IPS DF 6.9 (cell line): ENCODE results near the gene FOXP1.

Experiments
- DNase-seq: peaks from one replicate; pipeline ENCODE4 v3.0.0-alpha.2; 2013; ENCODE audit warnings: low read depth, low spot score
- H3K27ac ChIP-seq: one replicate; pipeline ENCODE4 v1.5.1; 2013; ENCODE audit warnings: low read length, control low read depth
- H3K27me3 ChIP-seq: 2 replicates; pipeline ENCODE4 v1.6.1; 2013; ENCODE audit warnings: mild to moderate bottlenecking, low read length; ENCODE audit not compliant: control insufficient read depth, insufficient read depth
- H3K36me3 ChIP-seq: 2 replicates; pipeline ENCODE4 v1.6.1; 2013; ENCODE audit warnings: low read length; ENCODE audit not compliant: control insufficient read depth, insufficient read depth
- H3K4me1 ChIP-seq: 2 replicates; pipeline ENCODE4 v1.6.1; 2013; ENCODE audit warnings: low read length; ENCODE audit not compliant: control insufficient read depth, insufficient read depth
- H3K4me3 ChIP-seq: 2 replicates; pipeline ENCODE4 v1.5.1; 2013; ENCODE audit warnings: mild to moderate bottlenecking, low read length
- H3K9me3 ChIP-seq: 2 replicates; pipeline ENCODE4 v1.6.1; 2013; ENCODE audit warnings: low read length, inconsistent platforms; ENCODE audit not compliant: control insufficient read depth, insufficient read depth
- WGBS: extraction: QIAGEN DNeasy Blood & Tissue Kit; methylation state at CpG from one replicate; pipeline ENCODE4 v1.1.7; 2013; ENCODE audit warnings: mixed read lengths, missing lambda C conversion rate; ENCODE audit not compliant: insufficient read length, insufficient coverage; 5-methylcytosine and 5-hydroxymethylcytosine counted together

FOXP1 gene

DNA sequence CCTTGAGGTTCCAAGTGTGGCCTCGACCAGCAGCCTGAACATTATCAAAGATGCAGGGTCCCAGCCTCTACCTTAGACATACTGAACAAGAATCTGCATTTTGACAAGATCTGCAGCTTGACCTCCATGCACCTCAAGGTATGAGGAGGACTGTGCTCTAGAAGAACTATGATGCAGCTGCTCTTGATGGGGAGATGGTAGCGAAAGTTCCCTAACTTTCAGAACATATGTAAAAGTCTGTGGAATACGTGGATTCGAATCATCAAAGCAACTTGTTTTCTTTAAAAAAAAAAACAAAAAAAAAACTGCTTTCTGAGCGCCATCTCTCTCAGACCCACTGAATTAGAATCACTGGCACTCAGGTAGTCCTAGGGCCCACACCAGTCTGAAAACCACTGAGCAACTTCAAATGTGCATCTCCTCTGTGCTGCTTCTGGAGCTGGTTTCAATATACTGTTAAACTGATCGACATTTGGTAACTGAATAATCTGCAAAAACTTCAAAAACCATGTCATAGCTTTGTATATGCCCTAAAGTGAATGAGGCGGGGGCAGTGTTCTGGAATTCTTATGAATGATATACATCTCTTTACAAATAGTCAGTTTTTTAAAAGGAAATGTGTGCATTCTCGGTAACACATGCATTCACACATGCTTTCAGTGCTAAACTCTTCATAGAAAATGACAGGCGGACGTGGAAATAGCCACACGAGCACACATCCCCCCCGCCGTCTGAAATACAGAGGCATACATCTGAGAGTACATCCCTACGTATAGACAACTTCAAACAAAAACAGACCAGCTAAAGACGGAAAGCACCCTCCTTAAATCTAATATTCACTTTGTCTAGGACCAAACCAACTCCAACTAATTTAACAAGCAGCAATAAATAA lies 128.8 kb downstream of the FOXP1 start:
- WGBS, result no CpG with 5 or more reads among the region's 15 CpGs
- Histone ChIP-seq H3K4me1 (no peaks in the 10 kb centered on the region), H3K4me3 (no peak overlapping the region)

GRCh38 chr3:71453822-71454511 lies 129.6 kb downstream of the FOXP1 start:
- no CpG with 5 or more reads among the region's 10 CpGs for WGBS
- no peaks in the 10 kb centered on the region for H3K9me3 ChIP-seq
- H3K4me3 ChIP-seq, result no peak overlapping the region
- H3K27me3 ChIP-seq, result no peaks in the 10 kb centered on the region
- no peak overlapping the region for H3K27ac ChIP-seq
- H3K4me1 ChIP-seq, result no peaks in the 10 kb centered on the region
- no peak for DNase-seq
- no peaks in the 10 kb centered on the region for H3K36me3 ChIP-seq

More for the DNA sequence above, 128.8 kb downstream of the FOXP1 start:
- no peaks in the 10 kb centered on the region for H3K9me3 ChIP-seq
- no peaks in the 10 kb centered on the region for H3K36me3 ChIP-seq
- DNase-seq, result no peak
- H3K27ac ChIP-seq, result no peak overlapping the region
- no peaks in the 10 kb centered on the region for H3K27me3 ChIP-seq

DNA sequence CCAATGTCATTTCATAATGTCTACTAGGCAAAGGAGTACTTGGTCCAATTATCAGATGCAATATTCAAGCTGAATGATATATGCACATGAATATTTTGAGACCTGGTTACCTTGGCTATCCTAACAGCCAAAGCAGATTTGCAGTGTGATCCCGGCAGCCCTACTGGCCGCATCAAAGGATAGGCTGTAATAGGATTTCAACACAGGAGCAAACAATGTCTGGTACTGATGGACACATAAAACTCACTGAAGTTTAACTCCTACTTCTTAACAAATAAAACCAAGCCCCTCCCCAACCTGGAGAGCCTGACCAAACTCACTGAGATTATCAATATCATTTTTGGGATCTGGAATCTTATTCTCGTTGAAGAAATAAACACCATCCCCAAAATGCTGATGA lies 130.2 kb downstream of the FOXP1 start:
- Histone ChIP-seq H3K27me3 (no peaks in the 10 kb centered on the region), H3K27ac (no peak overlapping the region), H3K4me1 (no peaks in the 10 kb centered on the region), H3K9me3 (no peaks in the 10 kb centered on the region), H3K4me3 (no peak overlapping the region), H3K36me3 (no peaks in the 10 kb centered on the region)
- DNase-seq, result no peak
- WGBS, result no CpG with 5 or more reads among the region's 3 CpGs

GRCh38 chr3:71451812-71452211 lies 131.7 kb downstream of the FOXP1 start:
- Histone ChIP-seq H3K4me3 (no peak overlapping the region), H3K27me3 (no peaks in the 10 kb centered on the region), H3K27ac (no peak overlapping the region), H3K4me1 (no peaks in the 10 kb centered on the region), H3K9me3 (no peaks in the 10 kb centered on the region), H3K36me3 (no peaks in the 10 kb centered on the region)
- DNase-seq, result no peak
- WGBS, result no CpG with 5 or more reads among the region's 5 CpGs

DNA sequence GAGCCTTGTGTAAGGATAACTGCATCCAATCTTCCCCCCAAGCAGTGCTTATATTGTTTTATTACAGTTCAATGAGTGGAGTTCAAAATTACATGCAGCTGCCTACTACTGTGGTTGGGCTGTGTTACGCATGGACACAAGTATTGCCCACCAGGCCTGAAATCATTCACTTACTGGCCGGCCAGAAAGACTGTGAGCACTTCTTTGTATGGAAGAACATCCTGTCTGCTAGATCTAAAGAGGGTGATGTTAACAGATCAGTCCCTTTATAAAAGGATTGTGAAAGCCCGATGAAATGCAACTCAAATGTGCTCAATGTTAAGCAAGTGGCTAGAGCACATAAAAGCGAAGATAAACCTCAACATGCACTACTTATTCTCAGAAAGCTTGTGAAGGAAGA lies 132.5 kb downstream of the FOXP1 start:
- H3K27ac ChIP-seq, result no peak overlapping the region
- WGBS, result no CpG with 5 or more reads among the region's 4 CpGs

DNA sequence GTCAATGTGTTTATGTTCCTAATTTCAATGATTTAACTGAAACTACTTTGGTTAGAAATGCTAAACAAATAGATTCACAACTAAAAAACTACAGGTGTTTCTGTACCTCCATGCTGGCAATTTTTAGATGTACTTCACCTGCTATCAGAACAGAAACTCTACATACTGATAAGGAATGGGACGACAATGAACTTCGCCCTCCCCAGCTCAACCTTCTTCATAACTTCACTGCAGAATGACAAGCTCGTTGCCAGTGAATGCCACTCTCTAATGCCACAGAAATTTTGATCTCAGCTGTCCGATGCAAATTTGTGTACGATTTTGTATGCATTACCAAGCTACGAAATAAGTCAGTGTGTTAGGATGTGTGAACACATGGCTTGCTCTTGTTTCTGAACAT lies 133.4 kb downstream of the FOXP1 start:
- H3K27me3 ChIP-seq, result no peaks in the 10 kb centered on the region
- H3K9me3 ChIP-seq, result no peaks in the 10 kb centered on the region
- H3K4me3 ChIP-seq, result no peak overlapping the region
- DNase-seq, result no peak
- H3K36me3 ChIP-seq, result no peaks in the 10 kb centered on the region
- WGBS, result no CpG with 5 or more reads among the region's 6 CpGs
- no peaks in the 10 kb centered on the region for H3K4me1 ChIP-seq
- H3K27ac ChIP-seq, result no peak overlapping the region

More for the DNA sequence above, 132.5 kb downstream of the FOXP1 start:
- H3K27me3 ChIP-seq, result no peaks in the 10 kb centered on the region
- DNase-seq, result no peak
- no peak overlapping the region for H3K4me3 ChIP-seq
- H3K36me3 ChIP-seq, result no peaks in the 10 kb centered on the region
- H3K4me1 ChIP-seq, result no peaks in the 10 kb centered on the region
- no peaks in the 10 kb centered on the region for H3K9me3 ChIP-seq

GRCh38 chr3:71447803-71448202 lies 135.7 kb downstream of the FOXP1 start:
- WGBS, result no CpG with 5 or more reads among the region's 5 CpGs
- H3K27ac ChIP-seq, result no peak overlapping the region
- H3K4me3 ChIP-seq, result no peak overlapping the region
- no peaks in the 10 kb centered on the region for H3K9me3 ChIP-seq
- no peaks in the 10 kb centered on the region for H3K27me3 ChIP-seq
- H3K4me1 ChIP-seq, result no peaks in the 10 kb centered on the region
- no peaks in the 10 kb centered on the region for H3K36me3 ChIP-seq
- no peak for DNase-seq

GRCh38 chr3:71447197-71447596 lies 136.3 kb downstream of the FOXP1 start:
- H3K27ac ChIP-seq, result no peak overlapping the region
- no peak for DNase-seq
- H3K36me3 ChIP-seq, result no peaks in the 10 kb centered on the region

GRCh38 chr3:71446734-71447133 lies 136.8 kb downstream of the FOXP1 start:
- Histone ChIP-seq H3K9me3 (no peaks in the 10 kb centered on the region), H3K36me3 (no peaks in the 10 kb centered on the region), H3K4me1 (no peaks in the 10 kb centered on the region), H3K27me3 (no peaks in the 10 kb centered on the region), H3K4me3 (no peak overlapping the region), H3K27ac (no peak overlapping the region)
- WGBS, result no CpG with 5 or more reads among the region's 1 CpG
- DNase-seq, result no peak

More at GRCh38 chr3:71447197-71447596, 136.3 kb downstream of the FOXP1 start:
- no CpG with 5 or more reads among the region's 2 CpGs for WGBS
- no peaks in the 10 kb centered on the region for H3K27me3 ChIP-seq
- no peaks in the 10 kb centered on the region for H3K9me3 ChIP-seq
- no peak overlapping the region for H3K4me3 ChIP-seq
- H3K4me1 ChIP-seq, result no peaks in the 10 kb centered on the region

- no CpG with 5 or more reads among the region's 4 CpGs for WGBS
- Histone ChIP-seq H3K4me3 (no peak overlapping the region), H3K27me3 (no peaks in the 10 kb centered on the region), H3K4me1 (no peaks in the 10 kb centered on the region), H3K36me3 (no peaks in the 10 kb centered on the region), H3K9me3 (no peaks in the 10 kb centered on the region), H3K27ac (no peak overlapping the region)
- no peak for DNase-seq
These were observed 137.3 kb downstream of the FOXP1 start for GRCh38 chr3:71446260-71446659.
